Measurements from ENCODE around the gene NOC3L. TPM values are rescaled to one million over a fixed set of nuclear protein-coding genes. Genes with fewer than 3 reads are reported as not detected.

NOC3L gene
- total and polyA plus RNA-seq, 2 donors from 2014 or later: 6.0 to 17.7 TPM

DNA sequence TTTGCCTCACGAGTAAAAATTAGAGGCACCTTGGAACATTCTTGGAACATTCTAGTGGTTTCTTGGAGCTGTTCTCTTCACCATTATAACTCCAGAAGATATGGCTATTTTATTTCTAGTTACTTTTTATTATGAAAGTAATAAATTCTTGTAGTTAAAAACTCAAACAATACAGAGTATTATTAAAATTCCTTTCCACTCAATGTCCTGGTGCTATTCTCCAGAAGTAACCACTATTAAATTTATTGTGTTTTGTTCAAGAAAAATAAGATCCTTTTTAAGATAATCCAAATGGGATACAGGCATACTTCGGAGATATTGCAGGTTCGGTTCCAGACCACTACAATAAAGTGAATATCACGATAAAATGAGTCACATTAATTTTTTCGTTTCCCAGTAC, 68.6 kb downstream of the NOC3L start:
- H3K36me3 ChIP-seq (ENCODE audit: control insufficient read depth in 2 of 3, insufficient read depth in 3 of 3, low read length in 3 of 3): no peaks in the 10 kb centered on the region
- peaks cover 0 to 2% (median 0%) of the 10 kb centered on the region in 3 donors for H3K4me1 ChIP-seq (ENCODE audit: control insufficient read depth in 2 of 3, insufficient read depth in 2 of 3, low read depth in 1 of 3, low read length in 3 of 3)
- H3K27me3 ChIP-seq (ENCODE audit: control insufficient read depth, insufficient read depth, low read length): no peaks in the 10 kb centered on the region
- no peak for TF ChIP-seq CTCF (IDR thresholded peaks at IDR 0.05; ENCODE audit: borderline replicate concordance, extremely low read depth, insufficient read depth)
- DNase-seq (no peak), FAIRE-seq (no peak)
- intact Hi-C loops (cut with DNase I): no loop called here
- H3K9ac ChIP-seq (ENCODE audit: low read length in 3 of 3): no peak overlapping the region
- no peaks in the 10 kb centered on the region for H3K9me3 ChIP-seq (ENCODE audit: control insufficient read depth in 2 of 3, insufficient read depth in 1 of 3, low read length in 3 of 3)
- no peak overlapping the region for H3K27ac ChIP-seq (ENCODE audit: low read depth in 2 of 2, low read length in 2 of 2)
- no peak overlapping the region for H3K4me3 ChIP-seq (ENCODE audit: low read length in 3 of 3)

- Histone ChIP-seq H3K36me3 (ENCODE audit: control insufficient read depth in 2 of 3, insufficient read depth in 3 of 3, low read length in 3 of 3) (no peaks in the 10 kb centered on the region), H3K4me3 (ENCODE audit: low read length in 3 of 3) (no peak overlapping the region), H3K27me3 (ENCODE audit: control insufficient read depth, insufficient read depth, low read length) (no peaks in the 10 kb centered on the region), H3K9ac (ENCODE audit: low read length in 3 of 3) (no peak overlapping the region), H3K9me3 (ENCODE audit: control insufficient read depth in 2 of 3, insufficient read depth in 1 of 3, low read length in 3 of 3) (no peaks in the 10 kb centered on the region), H3K4me1 (ENCODE audit: control insufficient read depth in 2 of 3, insufficient read depth in 2 of 3, low read depth in 1 of 3, low read length in 3 of 3) (peaks cover 0 to 2% (median 0%) of the 10 kb centered on the region in 3 donors), H3K27ac (ENCODE audit: low read depth in 2 of 2, low read length in 2 of 2) (no peak overlapping the region)
- FAIRE-seq: no peak
- DNase-seq: peak in 3 of 5 donors; percentile 27 to 90 (median 58)
- no peak for TF ChIP-seq CTCF (IDR thresholded peaks at IDR 0.05; ENCODE audit: borderline replicate concordance, extremely low read depth, insufficient read depth)
- intact Hi-C loops (cut with DNase I): no loop called here
These were observed 69.4 kb downstream of the NOC3L start for GRCh38 chr10:94293354-94293753.

DNA sequence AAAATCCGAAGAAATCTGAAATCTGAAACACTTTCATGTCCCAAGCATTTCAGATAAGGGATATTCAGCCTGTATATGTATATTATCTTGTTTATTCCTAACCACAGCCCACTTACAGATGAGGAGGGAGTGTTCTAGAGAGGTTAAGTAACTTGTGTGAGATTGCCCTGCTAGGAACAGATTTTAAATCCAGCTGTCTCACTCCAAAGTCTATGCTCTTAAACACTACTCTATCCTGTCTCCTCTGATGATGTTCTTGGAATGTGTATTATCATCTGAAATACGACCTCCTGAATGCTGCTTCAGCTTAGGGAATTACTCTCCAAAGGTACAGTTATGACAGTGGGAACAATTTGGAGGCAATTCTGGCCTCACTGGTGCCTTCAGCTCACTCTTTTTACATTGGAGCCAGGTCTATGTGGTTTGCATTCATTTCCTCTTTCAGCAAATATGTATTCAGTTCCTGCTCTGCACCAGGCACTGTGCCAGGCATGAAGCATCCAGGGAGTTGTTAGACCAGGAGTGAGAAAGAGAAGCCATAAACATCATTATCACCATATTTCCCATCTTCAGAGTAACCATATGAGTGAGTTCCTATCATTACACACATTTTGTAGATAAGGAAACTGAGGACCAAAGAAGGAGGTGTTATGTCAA, 70.2 kb downstream of the NOC3L start:
- intact Hi-C loops (cut with DNase I): no loop called here
- no peak for TF ChIP-seq CTCF (IDR thresholded peaks at IDR 0.05; ENCODE audit: borderline replicate concordance, extremely low read depth, insufficient read depth)
- no peak for FAIRE-seq
- no peaks in the 10 kb centered on the region for H3K36me3 ChIP-seq (ENCODE audit: control insufficient read depth in 2 of 3, insufficient read depth in 3 of 3, low read length in 3 of 3)
- DNase-seq: peak in 1 of 5 donors; percentile 26
- peaks cover 0 to 2% (median 0%) of the 10 kb centered on the region in 3 donors for H3K4me1 ChIP-seq (ENCODE audit: control insufficient read depth in 2 of 3, insufficient read depth in 2 of 3, low read depth in 1 of 3, low read length in 3 of 3)
- H3K27me3 ChIP-seq (ENCODE audit: control insufficient read depth, insufficient read depth, low read length): no peaks in the 10 kb centered on the region
- no peak overlapping the region for H3K9ac ChIP-seq (ENCODE audit: low read length in 3 of 3)
- no peaks in the 10 kb centered on the region for H3K9me3 ChIP-seq (ENCODE audit: control insufficient read depth in 2 of 3, insufficient read depth in 1 of 3, low read length in 3 of 3)
- no peak overlapping the region for H3K4me3 ChIP-seq (ENCODE audit: low read length in 3 of 3)
- no peak overlapping the region for H3K27ac ChIP-seq (ENCODE audit: low read depth in 2 of 2, low read length in 2 of 2)
